Measurements from ENCODE around the gene SEC31B. TPM values are rescaled to one million over a fixed set of nuclear protein-coding genes. Genes with fewer than 3 reads are reported as not detected.

SEC31B gene
- total RNA-seq, 2 experiments from 2014 or later: 138 to 139 TPM

- no peaks in the 10 kb centered on the region for H3K9me3 Mint-ChIP-seq
- H3K27me3 Mint-ChIP-seq: no peaks in the 10 kb centered on the region
- CTCF ChIA-PET: interaction anchor here (1.5 to 9.6 kb wide), 3 partner anchors 10 to 42 kb away, joined by 3 to 94 read pairs (median 12); no protein-coding TSS in a partner anchor
- no peak overlapping the region for H3K4me3 Mint-ChIP-seq
- peaks cover 32% of the 10 kb centered on the region for H3K4me1 Mint-ChIP-seq
- H3K36me3 Mint-ChIP-seq (ENCODE audit: low read depth): peaks cover 57% of the 10 kb centered on the region
- POLR2A ChIA-PET: interaction anchor here (0.6 to 8.6 kb wide), 5 partner anchors 10 to 358 kb away, joined by 3 to 135 read pairs (median 5); partner anchors contain the start of gene HIF1AN
- DNase-seq: no peak
- H3K27ac Mint-ChIP-seq: no peak overlapping the region
Observed at GRCh38 chr10:100524638-100525037, 5.0 kb upstream of the SEC31B start.

GRCh38 chr10:100524206-100524605, 4.5 kb upstream of the SEC31B start:
- no peaks in the 10 kb centered on the region for H3K27me3 Mint-ChIP-seq
- H3K36me3 Mint-ChIP-seq (ENCODE audit: low read depth): peaks cover 57% of the 10 kb centered on the region
- H3K4me1 Mint-ChIP-seq: peaks cover 33% of the 10 kb centered on the region
- ChIA-PET CTCF (interaction anchor here (1.5 to 9.6 kb wide), 2 partner anchors 10 to 13 kb away, joined by 3 to 94 read pairs; no protein-coding TSS in a partner anchor), POLR2A (interaction anchor here (1.3 to 8.6 kb wide), 3 partner anchors 11 to 42 kb away, joined by 5 to 135 read pairs (median 5); partner anchors contain the start of gene HIF1AN)
- H3K4me3 Mint-ChIP-seq: no peak overlapping the region
- no peak overlapping the region for H3K27ac Mint-ChIP-seq
- DNase-seq: no peak
- no peaks in the 10 kb centered on the region for H3K9me3 Mint-ChIP-seq

GRCh38 chr10:100522945-100523344, 3.3 kb upstream of the SEC31B start:
- ChIA-PET CTCF (interaction anchor here (0.9 to 9.6 kb wide), 3 partner anchors 11 to 40 kb away, joined by 3 to 94 read pairs (median 5); no protein-coding TSS in a partner anchor), POLR2A (interaction anchor here (0.5 to 1.7 kb wide), 6 partner anchors 10 to 44 kb away, joined by 3 to 11 read pairs (median 4); partner anchors contain the start of gene HIF1AN)
- no peak for DNase-seq
- H3K4me1 Mint-ChIP-seq: peaks cover 37% of the 10 kb centered on the region
- peaks cover 56% of the 10 kb centered on the region for H3K36me3 Mint-ChIP-seq (ENCODE audit: low read depth)
- no peak overlapping the region for H3K4me3 Mint-ChIP-seq
- H3K9me3 Mint-ChIP-seq: no peaks in the 10 kb centered on the region
- H3K27me3 Mint-ChIP-seq: no peaks in the 10 kb centered on the region
- no peak overlapping the region for H3K27ac Mint-ChIP-seq

GRCh38 chr10:100522107-100522801, 2.6 kb upstream of the SEC31B start:
- H3K4me3 Mint-ChIP-seq: no peak overlapping the region
- ChIA-PET CTCF (interaction anchor here (0.6 to 9.6 kb wide), 4 partner anchors 12 to 326 kb away, joined by 3 to 94 read pairs (median 4); no protein-coding TSS in a partner anchor), POLR2A (interaction anchor here (0.5 to 5.9 kb wide), 8 partner anchors 10 to 162 kb away, joined by 3 to 103 read pairs (median 4); partner anchors contain the start of gene HIF1AN)
- H3K36me3 Mint-ChIP-seq (ENCODE audit: low read depth): peaks cover 56% of the 10 kb centered on the region
- no peaks in the 10 kb centered on the region for H3K9me3 Mint-ChIP-seq
- H3K4me1 Mint-ChIP-seq: peaks cover 38% of the 10 kb centered on the region
- DNase-seq: no peak
- no peaks in the 10 kb centered on the region for H3K27me3 Mint-ChIP-seq
- no peak overlapping the region for H3K27ac Mint-ChIP-seq

GRCh38 chr10:100520811-100521210, 1.1 kb upstream of the SEC31B start:
- POLR2A ChIA-PET: interaction anchor here (0.9 to 5.9 kb wide), 4 partner anchors 9 to 161 kb away, joined by 3 to 103 read pairs (median 20); partner anchors contain the start of gene NDUFB8
- no peak overlapping the region for H3K4me3 Mint-ChIP-seq
- no peak overlapping the region for H3K27ac Mint-ChIP-seq

GRCh38 chr10:100518761-100519241, 860 bp downstream of the SEC31B start:
- H3K27ac Mint-ChIP-seq: peak overlapping the region; percentile 37
- H3K36me3 Mint-ChIP-seq (ENCODE audit: low read depth): peaks cover 45% of the 10 kb centered on the region
- peaks cover 39% of the 10 kb centered on the region for H3K4me1 Mint-ChIP-seq
- CTCF ChIA-PET: interaction anchor here (0.6 to 5.6 kb wide), 38 partner anchors 8 to 1675 kb away, joined by 3 to 117 read pairs (median 4); partner anchors contain the start of genes HIF1AN and SCD
- no peak overlapping the region for H3K4me3 Mint-ChIP-seq
- DNase-seq: peak; percentile 71
- POLR2A ChIA-PET: interaction anchor here (0.9 to 5.9 kb wide), 13 partner anchors 9 to 170 kb away, joined by 3 to 103 read pairs (median 3); partner anchors contain the start of genes HIF1AN and NDUFB8
- no peaks in the 10 kb centered on the region for H3K9me3 Mint-ChIP-seq
- no peaks in the 10 kb centered on the region for H3K27me3 Mint-ChIP-seq

More at GRCh38 chr10:100520811-100521210, 1.1 kb upstream of the SEC31B start:
- Mint-ChIP-seq H3K4me1 (peaks cover 38% of the 10 kb centered on the region), H3K27me3 (no peaks in the 10 kb centered on the region), H3K36me3 (ENCODE audit: low read depth) (peaks cover 52% of the 10 kb centered on the region), H3K9me3 (no peaks in the 10 kb centered on the region)
- DNase-seq: no peak
- CTCF ChIA-PET: interaction anchor here (0.7 to 9.6 kb wide), 7 partner anchors 10 to 182 kb away, joined by 3 to 117 read pairs (median 4); partner anchors contain the start of gene HIF1AN

- Mint-ChIP-seq H3K27ac (no peak overlapping the region), H3K36me3 (ENCODE audit: low read depth) (peaks cover 51% of the 10 kb centered on the region), H3K4me1 (peaks cover 51% of the 10 kb centered on the region), H3K27me3 (no peaks in the 10 kb centered on the region), H3K4me3 (no peak overlapping the region), H3K9me3 (no peaks in the 10 kb centered on the region)
- CTCF ChIA-PET: interaction anchor here (0.9 to 5.6 kb wide), 9 partner anchors 9 to 179 kb away, joined by 3 to 117 read pairs (median 36); partner anchors contain the start of gene HIF1AN
- POLR2A ChIA-PET: interaction anchor here (1.1 to 5.9 kb wide), 2 partner anchors 8 to 84 kb away, joined by 3 to 103 read pairs; no protein-coding TSS in a partner anchor
- no peak for DNase-seq
Observed at GRCh38 chr10:100516847-100517246, 2.8 kb downstream of the SEC31B start.

GRCh38 chr10:100515612-100516011, 4.0 kb downstream of the SEC31B start:
- H3K27ac Mint-ChIP-seq: no peak overlapping the region
- H3K36me3 Mint-ChIP-seq (ENCODE audit: low read depth): peaks cover 52% of the 10 kb centered on the region
- peaks cover 62% of the 10 kb centered on the region for H3K4me1 Mint-ChIP-seq
- ChIA-PET POLR2A (interaction anchor here (10.1 kb wide), 1 partner anchor 18 kb away, joined by 96 read pairs; no protein-coding TSS in a partner anchor), CTCF (interaction anchor here (1.5 to 5.6 kb wide), 4 partner anchors 12 to 178 kb away, joined by 7 to 117 read pairs (median 42); partner anchors contain the start of gene SCD)
- no peak overlapping the region for H3K4me3 Mint-ChIP-seq
- H3K27me3 Mint-ChIP-seq: no peaks in the 10 kb centered on the region
- no peaks in the 10 kb centered on the region for H3K9me3 Mint-ChIP-seq
- no peak for DNase-seq

- ChIA-PET CTCF (interaction anchor here (0.6 to 8.7 kb wide), 17 partner anchors 7 to 225 kb away, joined by 3 to 114 read pairs (median 5); partner anchors contain the start of genes BLOC1S2, HIF1AN, NDUFB8 and SCD), POLR2A (interaction anchor here (0.8 to 10.1 kb wide), 14 partner anchors 8 to 224 kb away, joined by 3 to 135 read pairs (median 30); partner anchors contain the start of genes BLOC1S2, HIF1AN, NDUFB8 and SCD)
- DNase-seq: peak; percentile 87
- peak overlapping the region; percentile 94 for H3K27ac Mint-ChIP-seq
- H3K9me3 Mint-ChIP-seq: no peaks in the 10 kb centered on the region
- peaks cover 57% of the 10 kb centered on the region for H3K36me3 Mint-ChIP-seq (ENCODE audit: low read depth)
- peak overlapping the region; percentile 56 for H3K4me3 Mint-ChIP-seq
- H3K4me1 Mint-ChIP-seq: peaks cover 78% of the 10 kb centered on the region
- no peaks in the 10 kb centered on the region for H3K27me3 Mint-ChIP-seq
Observed at GRCh38 chr10:100510533-100511308, 8.9 kb downstream of the SEC31B start.

GRCh38 chr10:100509241-100509840, 10.3 kb downstream of the SEC31B start:
- H3K4me1 Mint-ChIP-seq: peaks cover 88% of the 10 kb centered on the region
- peak overlapping the region; percentile 80 for H3K4me3 Mint-ChIP-seq
- DNase-seq: peak; percentile 85
- no peaks in the 10 kb centered on the region for H3K27me3 Mint-ChIP-seq
- ChIA-PET CTCF (interaction anchor here (0.6 to 8.7 kb wide), 28 partner anchors 8 to 223 kb away, joined by 3 to 114 read pairs (median 7); partner anchors contain the start of genes BLOC1S2, HIF1AN, NDUFB8 and SCD), POLR2A (interaction anchor here (0.5 to 10.1 kb wide), 15 partner anchors 10 to 244 kb away, joined by 3 to 135 read pairs (median 29); partner anchors contain the start of genes BLOC1S2, HIF1AN, NDUFB8 and SCD)
- H3K27ac Mint-ChIP-seq: peak overlapping the region; percentile 94
- H3K9me3 Mint-ChIP-seq: no peaks in the 10 kb centered on the region
- peaks cover 64% of the 10 kb centered on the region for H3K36me3 Mint-ChIP-seq (ENCODE audit: low read depth)

GRCh38 chr10:100508691-100509150, 10.9 kb downstream of the SEC31B start:
- H3K27ac Mint-ChIP-seq: peak overlapping the region; percentile 94
- H3K27me3 Mint-ChIP-seq: no peaks in the 10 kb centered on the region
- DNase-seq: peak; percentile 62
- H3K36me3 Mint-ChIP-seq (ENCODE audit: low read depth): peaks cover 65% of the 10 kb centered on the region
- ChIA-PET CTCF (interaction anchor here (0.6 to 8.7 kb wide), 29 partner anchors 9 to 222 kb away, joined by 3 to 114 read pairs (median 7); partner anchors contain the start of genes BLOC1S2, HIF1AN, SCD and WNT8B), POLR2A (interaction anchor here (0.6 to 10.1 kb wide), 15 partner anchors 10 to 325 kb away, joined by 3 to 135 read pairs (median 29); partner anchors contain the start of genes BLOC1S2, HIF1AN, NDUFB8 and SCD)
- H3K4me1 Mint-ChIP-seq: peaks cover 93% of the 10 kb centered on the region
- H3K4me3 Mint-ChIP-seq: peak overlapping the region; percentile 80
- H3K9me3 Mint-ChIP-seq: no peaks in the 10 kb centered on the region
